ENCODE data around the gene LRRC8A.

LRRC8A gene

GRCh38 chr9:128917151-128917849 lies 35.4 kb downstream of the LRRC8A start:
- TF ChIP-seq, protein P1, sequence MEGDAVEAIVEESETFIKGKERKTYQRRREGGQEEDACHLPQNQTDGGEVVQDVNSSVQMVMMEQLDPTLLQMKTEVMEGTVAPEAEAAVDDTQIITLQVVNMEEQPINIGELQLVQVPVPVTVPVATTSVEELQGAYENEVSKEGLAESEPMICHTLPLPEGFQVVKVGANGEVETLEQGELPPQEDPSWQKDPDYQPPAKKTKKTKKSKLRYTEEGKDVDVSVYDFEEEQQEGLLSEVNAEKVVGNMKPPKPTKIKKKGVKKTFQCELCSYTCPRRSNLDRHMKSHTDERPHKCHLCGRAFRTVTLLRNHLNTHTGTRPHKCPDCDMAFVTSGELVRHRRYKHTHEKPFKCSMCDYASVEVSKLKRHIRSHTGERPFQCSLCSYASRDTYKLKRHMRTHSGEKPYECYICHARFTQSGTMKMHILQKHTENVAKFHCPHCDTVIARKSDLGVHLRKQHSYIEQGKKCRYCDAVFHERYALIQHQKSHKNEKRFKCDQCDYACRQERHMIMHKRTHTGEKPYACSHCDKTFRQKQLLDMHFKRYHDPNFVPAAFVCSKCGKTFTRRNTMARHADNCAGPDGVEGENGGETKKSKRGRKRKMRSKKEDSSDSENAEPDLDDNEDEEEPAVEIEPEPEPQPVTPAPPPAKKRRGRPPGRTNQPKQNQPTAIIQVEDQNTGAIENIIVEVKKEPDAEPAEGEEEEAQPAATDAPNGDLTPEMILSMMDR (IDR thresholded peaks at IDR 0.05): no peak

GRCh38 chr9:128918921-128919320 lies 37.0 kb downstream of the LRRC8A start:
- TF ChIP-seq, protein P1 (IDR thresholded peaks at IDR 0.05): no peak

- TF ChIP-seq, protein P1 (IDR thresholded peaks at IDR 0.05): no peak
These were observed 37.6 kb downstream of the LRRC8A start for GRCh38 chr9:128919402-128920089.

GRCh38 chr9:128920381-128921058 lies 38.6 kb downstream of the LRRC8A start, which contains the start of gene PHYHD1:
TSS of gene PHYHD1 (plus strand) at chr9:128920982. CDS start at chr9:128922324, 1,342 bp downstream.
- TF ChIP-seq, protein P1 (IDR thresholded peaks at IDR 0.05): no peak

GRCh38 chr9:128921881-128922763 lies 40.2 kb downstream of the LRRC8A start:
- TF ChIP-seq, protein P1 (IDR thresholded peaks at IDR 0.05): no peak

DNA sequence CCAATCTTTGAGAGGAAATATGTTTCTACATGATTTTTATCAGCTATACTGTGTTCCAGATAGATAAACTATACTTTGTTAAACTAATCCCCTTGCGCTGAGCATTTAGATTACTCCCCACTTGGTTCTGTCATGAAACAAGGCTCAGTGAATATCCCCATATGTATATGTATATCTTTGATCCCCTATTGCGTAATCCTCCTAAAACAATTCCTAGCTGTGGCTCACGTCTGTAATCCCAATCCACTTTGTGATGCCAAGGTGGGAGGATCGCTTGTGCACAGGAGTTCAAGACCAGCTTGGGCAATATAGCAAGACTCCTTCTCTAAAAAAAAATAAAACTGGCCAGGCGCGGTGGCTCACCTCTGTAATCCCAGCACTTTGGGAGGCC lies 41.6 kb downstream of the LRRC8A start:
- TF ChIP-seq, protein P1 (IDR thresholded peaks at IDR 0.05): no peak

All from LNCAP (cell line).